Body of pancreas (tissue), 4 donors: ENCODE data around the gene TNFAIP8L1. TPM values are rescaled to one million over a fixed set of nuclear protein-coding genes. Genes with fewer than 3 reads are reported as not detected.

ENCODE experiments used
- ATAC-seq: fragments of 150-250 bp; one replicate; pipeline ENCODE4 v1.9.1; 2016
- DNase-seq, 4 donors: peaks; one replicate each; pipeline ENCODE4 v3.0.0-alpha.2; 2019
- H3K27ac ChIP-seq, 4 donors: fragments of 200-600 bp; sonication (generic); 1 replicate in 3 of 4; 2 replicates in 1 of 4; pipeline versions ENCODE4 v1.5.1 to v1.6.1; 2016 to 2019; ENCODE audit warnings: mild to moderate bottlenecking in 1 of 4, mixed read lengths in 1 of 4, moderate library complexity in 1 of 4
- H3K27me3 ChIP-seq, 2 donors: fragments of 200-600 bp; sonication (generic); one replicate each; pipeline ENCODE4 v1.6.0; 2016; ENCODE audit warnings: mild to moderate bottlenecking in 1 of 2
- H3K36me3 ChIP-seq, 2 donors: fragments of 200-600 bp; sonication (generic); replicated peaks in 1 of 2; 2 replicates each; pipeline ENCODE4 v1.5.1; 2016; ENCODE audit warnings: low read depth in 2 of 2; ENCODE audit not compliant: insufficient read depth in 1 of 2
- H3K4me1 ChIP-seq: fragments of 200-600 bp; sonication (generic); one replicate; pipeline ENCODE4 v1.6.0; 2016
- H3K4me3 ChIP-seq, 2 donors: fragments of 200-600 bp; sonication (generic); 1 replicate in 1 of 2; 2 replicates in 1 of 2; pipeline ENCODE4 v1.5.1; 2016 to 2019
- H3K9me3 ChIP-seq, 3 donors: fragments of 200-600 bp; sonication (generic); 1 replicate in 2 of 3; 2 replicates in 1 of 3; pipeline ENCODE4 v1.5.1; 2016
- CTCF ChIP-seq, 7 experiments: fragments of 450-650 bp in 4 of 7; fragments of 200-600 bp in 3 of 7; sonication (generic) in 3 of 7; IDR thresholded peaks; one replicate each; pipeline ENCODE4 v1.5.1; 2016 to 2019; ENCODE audit warnings: antibody characterized with exemption in 7 of 7
- POLR2A ChIP-seq, 3 donors: fragments of 450-650 bp; IDR thresholded peaks; one replicate each; pipeline ENCODE4 v1.6.1; 2016; ENCODE audit warnings: antibody characterized with exemption in 3 of 3, mild to moderate bottlenecking in 2 of 3
- WGBS, 2 donors: methylation state at CpG; one replicate each; pipeline ENCODE4 v1.1.5; 2017; 5-methylcytosine and 5-hydroxymethylcytosine counted together
- intact Hi-C: fragments of 100-400 bp; cut with DNase I; formaldehyde crosslinking; loops from one replicate; pipeline ENCODE4 v1.15.1; 2023
- total RNA-seq, 2 donors: library from RNA; depleted of rRNA; stranded (reverse); fragments of >200 nt; gene quantifications; one replicate each; pipeline ENCODE4 v1.1.0, GENCODE V29; 2016

Gene TNFAIP8L1
- total RNA-seq, 2 donors from 2014 or later = 3.4 to 5.3 TPM

- no peaks in the 10 kb centered on the region for H3K27me3 ChIP-seq
- DNase-seq = no peak
- no peak overlapping the region for H3K4me3 ChIP-seq
- ATAC-seq = no peak
- 54 to 57% methylated on average over 4 to 8 of the region's 8 CpGs for WGBS, 2 donors
- H3K4me1 ChIP-seq = peaks cover 41% of the 10 kb centered on the region
- no peak overlapping the region for H3K27ac ChIP-seq
- no peak for TF ChIP-seq POLR2A (IDR thresholded peaks at IDR 0.05)
- no peak for TF ChIP-seq CTCF (IDR thresholded peaks at IDR 0.05)
- H3K9me3 ChIP-seq = no peaks in the 10 kb centered on the region
- intact Hi-C loops = loop anchor here (10.0 kb wide), 1 partner anchor 62 kb away; no protein-coding TSS in a partner anchor
- no peaks in the 10 kb centered on the region for H3K36me3 ChIP-seq
Measured at GRCh38 chr19:4636761-4637160, 2.6 kb upstream of the TNFAIP8L1 start.

- Histone ChIP-seq H3K4me1 (peaks cover 40% of the 10 kb centered on the region), H3K27me3 (no peaks in the 10 kb centered on the region), H3K4me3 (no peak overlapping the region), H3K36me3 (no peaks in the 10 kb centered on the region), H3K27ac (peak overlapping the region in 2 of 4 donors; percentile 13 to 78), H3K9me3 (no peaks in the 10 kb centered on the region)
- 64 to 69% methylated on average over 2 to 11 of the region's 11 CpGs for WGBS, 2 donors
- DNase-seq (peak in 1 of 4 donors; percentile 28), ATAC-seq (no peak)
- TF ChIP-seq POLR2A (IDR thresholded peaks at IDR 0.05) = no peak
- no peak for TF ChIP-seq CTCF (IDR thresholded peaks at IDR 0.05)
- intact Hi-C loops = loop anchor here (10.0 kb wide), 1 partner anchor 64 kb away; no protein-coding TSS in a partner anchor
Measured at GRCh38 chr19:4638317-4638716, 999 bp upstream of the TNFAIP8L1 start.

- ATAC-seq (no peak), DNase-seq (peak; percentile 31 to 43 (median 36))
- H3K36me3 ChIP-seq = no peaks in the 10 kb centered on the region
- peak overlapping the region; percentile 35 to 54 for H3K4me3 ChIP-seq
- TF ChIP-seq CTCF (IDR thresholded peaks at IDR 0.05) = no peak
- TF ChIP-seq POLR2A (IDR thresholded peaks at IDR 0.05) = no peak
- intact Hi-C loops = loop anchor here (10.0 kb wide), 1 partner anchor 65 kb away; no protein-coding TSS in a partner anchor
- no peaks in the 10 kb centered on the region for H3K27me3 ChIP-seq
- WGBS, 2 donors = 2 to 9% methylated on average over 25 to 39 of the region's 39 CpGs
- H3K27ac ChIP-seq = peak overlapping the region in 1 of 4 donors; percentile 18
- no peaks in the 10 kb centered on the region for H3K9me3 ChIP-seq
- peaks cover 34% of the 10 kb centered on the region for H3K4me1 ChIP-seq
Measured at GRCh38 chr19:4639531-4640246, 373 bp downstream of the TNFAIP8L1 start.

GRCh38 chr19:4640247-4641000 lies 1.1 kb downstream of the TNFAIP8L1 start:
- Histone ChIP-seq H3K9me3 (no peaks in the 10 kb centered on the region), H3K27ac (no peak overlapping the region), H3K4me3 (no peak overlapping the region), H3K4me1 (peaks cover 34% of the 10 kb centered on the region), H3K36me3 (no peaks in the 10 kb centered on the region), H3K27me3 (no peaks in the 10 kb centered on the region)
- no peak for TF ChIP-seq CTCF (IDR thresholded peaks at IDR 0.05)
- no peak for TF ChIP-seq POLR2A (IDR thresholded peaks at IDR 0.05)
- WGBS, 2 donors = 68 to 69% methylated on average over 12 to 14 of the region's 17 CpGs
- ATAC-seq = no peak
- peak in 1 of 4 donors; percentile 23 for DNase-seq
- intact Hi-C loops = no loop called here
